Left lung (tissue), 10 donors: Measurements from ENCODE around the gene GLMP. TPM values are rescaled to one million over a fixed set of nuclear protein-coding genes. Genes with fewer than 3 reads are reported as not detected.

Source experiments
- ATAC-seq: fragments of 200-7000 bp; cut with Tn5 transposase; one replicate; pipeline ENCODE4 v1.9.1; 2020; ENCODE audit warnings: moderate library complexity
- DNase-seq, 4 donors: peaks; one replicate each; pipeline ENCODE4 v3.0.0-alpha.2; 2013 to 2020
- H3K27ac ChIP-seq, 2 donors: fragments of 200-600 bp; sonication (generic) in 1 of 2; one replicate each; pipeline versions ENCODE4 v1.5.0 to v1.8.0; 2020 to 2021
- H3K27me3 ChIP-seq, 2 donors: fragments of 200-600 bp; sonication (generic) in 1 of 2; one replicate each; pipeline versions ENCODE4 v1.5.0 to v1.8.0; 2020 to 2021
- H3K36me3 ChIP-seq, 2 donors: fragments of 200-600 bp; sonication (generic) in 1 of 2; one replicate each; pipeline versions ENCODE4 v1.5.0 to v1.8.0; 2020 to 2021
- H3K4me1 ChIP-seq, 2 donors: fragments of 200-600 bp; one replicate each; pipeline ENCODE4 v1.8.0; 2021
- H3K4me3 ChIP-seq, 2 donors: fragments of 200-600 bp; sonication (generic) in 1 of 2; one replicate each; pipeline versions ENCODE4 v1.5.0 to v1.8.0; 2020 to 2021; ENCODE audit warnings: mild to moderate bottlenecking in 1 of 2
- H3K9me3 ChIP-seq, 2 donors: fragments of 200-600 bp; sonication (generic) in 1 of 2; one replicate each; pipeline versions ENCODE4 v1.5.0 to v1.8.0; 2020 to 2021
- intact Hi-C, 2 donors: fragments of 100-400 bp; cut with DNase I; formaldehyde crosslinking; loops; one replicate each; pipeline versions ENCODE4 v1.11.2 to v1.14.2; 2022
- polyA plus RNA-seq, 6 donors: library from polyadenylated mRNA; unstranded; fragments of 120-200 nt; gene quantifications; one replicate each; pipeline ENCODE4 v1.2.1, GENCODE V29; 2013; ENCODE audit not compliant: insufficient read length in 6 of 6
- total RNA-seq, 2 donors: library from RNA; stranded (reverse); fragmentation: NEBNext Ultra II Directional; extraction: Animal tissue kit (Norgen Biotek cat#: 25700); gene quantifications; one replicate each; pipeline ENCODE4 v1.2.1, GENCODE V29; 2021
- TF ChIP-seq, protein P1 (sequence below), 2 donors: fragments of 200-600 bp; sonication (generic) in 1 of 2; IDR thresholded peaks; one replicate each; pipeline versions ENCODE4 v1.5.0 to v1.8.0; 2021; ENCODE audit warnings: antibody characterized with exemption in 2 of 2
- donor health status: DM: no; HTN: yes; CAD: no.
- donor health status: DM: no; HTN: no; CAD: no.

GLMP gene
- total and polyA plus RNA-seq, 8 donors, result 37.5 to 101 (median 40.1) TPM

DNA sequence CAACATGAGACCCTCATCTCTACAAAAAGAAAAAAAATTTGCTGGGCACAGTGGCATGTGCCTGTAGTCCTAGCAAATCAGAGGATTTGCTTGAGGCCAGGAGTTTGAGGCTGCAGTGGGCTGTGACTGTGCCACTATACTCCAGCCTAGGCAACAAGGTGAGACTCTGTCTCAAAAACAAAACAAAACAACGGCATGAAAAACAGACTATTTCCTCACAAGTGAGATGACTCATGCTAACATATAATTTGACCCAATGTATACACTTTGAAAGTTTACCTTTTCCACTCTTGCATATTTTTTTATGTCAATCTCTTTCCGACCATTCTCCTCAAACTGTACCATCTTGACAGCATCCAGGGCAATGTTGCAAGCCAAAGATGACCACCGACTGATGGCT lies 25.1 kb upstream of the GLMP start:
- Histone ChIP-seq H3K9me3 (no peaks in the 10 kb centered on the region), H3K27me3 (no peaks in the 10 kb centered on the region), H3K4me1 (no peaks in the 10 kb centered on the region), H3K36me3 (peaks cover 3 to 100% of the 10 kb centered on the region in 2 donors), H3K27ac (no peak overlapping the region), H3K4me3 (no peak overlapping the region)
- ATAC-seq (no peak), DNase-seq (no peak)
- TF ChIP-seq, protein P1, sequence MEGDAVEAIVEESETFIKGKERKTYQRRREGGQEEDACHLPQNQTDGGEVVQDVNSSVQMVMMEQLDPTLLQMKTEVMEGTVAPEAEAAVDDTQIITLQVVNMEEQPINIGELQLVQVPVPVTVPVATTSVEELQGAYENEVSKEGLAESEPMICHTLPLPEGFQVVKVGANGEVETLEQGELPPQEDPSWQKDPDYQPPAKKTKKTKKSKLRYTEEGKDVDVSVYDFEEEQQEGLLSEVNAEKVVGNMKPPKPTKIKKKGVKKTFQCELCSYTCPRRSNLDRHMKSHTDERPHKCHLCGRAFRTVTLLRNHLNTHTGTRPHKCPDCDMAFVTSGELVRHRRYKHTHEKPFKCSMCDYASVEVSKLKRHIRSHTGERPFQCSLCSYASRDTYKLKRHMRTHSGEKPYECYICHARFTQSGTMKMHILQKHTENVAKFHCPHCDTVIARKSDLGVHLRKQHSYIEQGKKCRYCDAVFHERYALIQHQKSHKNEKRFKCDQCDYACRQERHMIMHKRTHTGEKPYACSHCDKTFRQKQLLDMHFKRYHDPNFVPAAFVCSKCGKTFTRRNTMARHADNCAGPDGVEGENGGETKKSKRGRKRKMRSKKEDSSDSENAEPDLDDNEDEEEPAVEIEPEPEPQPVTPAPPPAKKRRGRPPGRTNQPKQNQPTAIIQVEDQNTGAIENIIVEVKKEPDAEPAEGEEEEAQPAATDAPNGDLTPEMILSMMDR (IDR thresholded peaks at IDR 0.05), result no peak
- intact Hi-C loops, result no loop called here

DNA sequence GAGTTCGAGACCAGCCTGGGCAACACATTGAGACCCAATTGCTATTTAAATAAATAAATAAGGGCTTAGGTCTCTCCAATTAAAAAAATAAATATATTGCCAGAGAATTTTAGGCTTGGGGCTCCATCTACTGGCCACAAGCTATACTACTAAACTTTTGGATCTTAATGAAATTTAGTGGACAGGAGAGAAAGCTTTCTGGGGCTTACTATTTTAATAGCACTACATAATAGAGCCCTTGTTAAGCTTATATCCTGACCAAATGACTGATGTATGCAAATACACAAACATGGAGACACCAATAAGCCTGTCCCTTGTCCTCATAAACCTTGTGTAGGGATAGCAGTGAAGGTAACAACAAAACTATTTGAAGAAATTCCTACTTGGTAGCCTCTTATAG lies 24.2 kb upstream of the GLMP start:
- Histone ChIP-seq H3K9me3 (no peaks in the 10 kb centered on the region), H3K36me3 (peaks cover 3 to 100% of the 10 kb centered on the region in 2 donors), H3K27ac (no peak overlapping the region), H3K4me3 (no peak overlapping the region), H3K27me3 (no peaks in the 10 kb centered on the region), H3K4me1 (no peaks in the 10 kb centered on the region)
- intact Hi-C loops, result no loop called here
- ATAC-seq (peak; percentile 21), DNase-seq (peak in 1 of 4 donors; percentile 16)
- TF ChIP-seq, protein P1 (IDR thresholded peaks at IDR 0.05), result peak; percentile 27 to 34

DNA sequence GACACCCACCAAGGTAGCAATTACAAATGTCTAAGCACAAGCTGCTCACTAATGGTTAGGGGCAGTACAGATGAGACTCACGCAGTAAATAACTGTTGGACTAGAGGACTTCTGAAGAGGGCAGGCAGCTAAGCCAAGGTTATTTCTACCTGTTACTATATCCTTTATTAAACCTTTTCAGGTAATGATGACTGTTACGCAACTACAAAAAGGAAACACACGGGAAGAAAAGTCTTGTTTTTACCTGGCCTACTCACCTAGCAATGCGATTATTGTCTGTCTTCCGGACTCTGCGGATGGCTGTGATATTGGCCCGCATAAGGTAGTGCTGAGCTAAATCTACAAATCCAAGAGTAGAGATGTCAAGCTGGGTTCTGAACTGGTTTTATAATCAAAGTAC lies 21.4 kb upstream of the GLMP start:
- Histone ChIP-seq H3K4me1 (no peaks in the 10 kb centered on the region), H3K27ac (no peak overlapping the region), H3K9me3 (no peaks in the 10 kb centered on the region), H3K36me3 (peaks cover 3 to 100% of the 10 kb centered on the region in 2 donors), H3K27me3 (no peaks in the 10 kb centered on the region), H3K4me3 (no peak overlapping the region)
- ATAC-seq (no peak), DNase-seq (no peak)
- intact Hi-C loops, result no loop called here
- TF ChIP-seq, protein P1 (IDR thresholded peaks at IDR 0.05), result no peak

DNA sequence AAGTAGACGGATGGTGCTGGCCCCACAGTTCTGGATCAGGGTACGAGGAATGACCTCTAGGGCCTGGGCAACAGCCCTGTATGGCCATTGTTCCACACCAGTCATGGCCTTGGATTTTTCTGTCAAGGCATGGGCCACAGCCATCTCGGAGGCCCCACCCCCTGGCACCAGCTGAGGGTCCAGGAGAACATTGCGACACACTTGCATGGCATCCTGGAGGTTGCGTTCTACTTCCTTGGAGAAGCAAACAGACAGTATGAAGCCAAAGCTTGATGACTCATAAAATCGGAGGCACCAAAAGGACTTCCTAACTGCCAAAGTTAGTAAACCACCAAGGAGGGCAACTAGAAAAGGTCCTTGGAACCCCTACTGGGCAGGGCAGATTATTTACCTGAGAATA lies 15.5 kb upstream of the GLMP start:
- Histone ChIP-seq H3K4me1 (peaks cover 0 to 8% of the 10 kb centered on the region in 2 donors), H3K27ac (no peak overlapping the region), H3K4me3 (no peak overlapping the region), H3K27me3 (no peaks in the 10 kb centered on the region), H3K36me3 (peaks cover 0 to 100% of the 10 kb centered on the region in 2 donors), H3K9me3 (no peaks in the 10 kb centered on the region)
- no peak for DNase-seq
- ATAC-seq, result no peak
- TF ChIP-seq, protein P1 (IDR thresholded peaks at IDR 0.05), result no peak
- intact Hi-C loops, result no loop called here

DNA sequence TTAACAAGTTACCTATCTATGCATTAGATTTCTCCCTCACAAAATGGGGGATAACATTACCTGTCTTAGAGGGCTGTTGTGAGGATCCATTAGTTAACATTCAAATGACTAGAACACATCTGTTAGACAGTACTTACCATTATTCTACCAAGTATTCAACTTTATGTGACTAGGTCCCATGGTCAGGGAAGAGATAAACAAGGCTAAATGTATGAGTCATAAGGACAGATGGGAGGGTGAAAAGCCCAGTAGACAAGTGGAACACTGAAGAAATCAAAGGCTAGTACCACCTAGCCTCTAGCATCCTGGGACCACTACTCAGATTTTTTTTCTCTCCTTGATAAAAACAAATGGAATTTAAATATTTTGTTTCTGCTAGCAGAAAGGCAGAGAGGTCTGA lies 12.6 kb upstream of the GLMP start:
- intact Hi-C loops, result no loop called here
- Histone ChIP-seq H3K36me3 (peaks cover 0 to 93% of the 10 kb centered on the region in 2 donors), H3K4me1 (peaks cover 0 to 8% of the 10 kb centered on the region in 2 donors), H3K27ac (no peak overlapping the region), H3K9me3 (no peaks in the 10 kb centered on the region), H3K27me3 (no peaks in the 10 kb centered on the region), H3K4me3 (no peak overlapping the region)
- DNase-seq (no peak), ATAC-seq (peak; percentile 23)
- TF ChIP-seq, protein P1 (IDR thresholded peaks at IDR 0.05), result no peak
